Stimulated activated CD8-positive, alpha-beta memory T cell treated with anti-CD3 and anti-CD28 coated beads, Interleukin-7, amount 100 ng/mL, for 1 hour (primary cell): ENCODE results near the gene DPM1.

Source experiments
- DNase-seq, 2 donors: peaks; one replicate each; pipeline ENCODE4 v3.0.0-alpha.2; 2020; ENCODE audit warnings: low read depth in 2 of 2

The DPM1 gene

GRCh38 chr20:50898475-50898874 is 59.9 kb downstream of the DPM1 start:
- no peak for DNase-seq

GRCh38 chr20:50895111-50895830 is 63.1 kb downstream of the DPM1 start:
- DNase-seq: no peak

GRCh38 chr20:50893620-50894019 is 64.7 kb downstream of the DPM1 start:
- DNase-seq: no peak

- no peak for DNase-seq
Observed at GRCh38 chr20:50892394-50892793, 65.9 kb downstream of the DPM1 start.

GRCh38 chr20:50891138-50891537 is 67.2 kb downstream of the DPM1 start:
- no peak for DNase-seq

- DNase-seq: no peak
Observed at GRCh38 chr20:50887576-50887975, 70.8 kb downstream of the DPM1 start.

GRCh38 chr20:50886184-50886790 is 72.0 kb downstream of the DPM1 start:
- no peak for DNase-seq

GRCh38 chr20:50885781-50886180 is 72.6 kb downstream of the DPM1 start:
- no peak for DNase-seq

GRCh38 chr20:50885068-50885467 is 73.3 kb downstream of the DPM1 start:
- no peak for DNase-seq
